HUDEP-2 (cell line): Measurements from ENCODE around the gene KLC3.

Experiments
- DNase-seq, 76 experiments: peaks; one replicate each; lab custom pipeline; 2025; ENCODE audit not compliant: unreplicated experiment in 76 of 76; lab: John Stamatoyannopoulos, UW

Gene KLC3

GRCh38 chr19:45368127-45368526 is 27.6 kb downstream of the KLC3 start:
- DNase-seq, result no peak

- DNase-seq, result no peak
Observed at GRCh38 chr19:45368737-45369340, 28.3 kb downstream of the KLC3 start.

- DNase-seq, result peak; percentile 77 to 100 (median 100)
Observed at GRCh38 chr19:45370410-45371204, 30.1 kb downstream of the KLC3 start, which contains the start of gene ERCC2. Gene ERCC2 (minus strand): TSS chr19:45370573. CDS start chr19:45370540, 33 bp downstream.

GRCh38 chr19:45376045-45376724 is 35.6 kb downstream of the KLC3 start:
- no peak for DNase-seq

- DNase-seq, result no peak
Observed at GRCh38 chr19:45380107-45380506, 39.6 kb downstream of the KLC3 start.

- DNase-seq, result no peak
Observed at GRCh38 chr19:45382426-45382825, 41.9 kb downstream of the KLC3 start.

- DNase-seq, result no peak
Observed at GRCh38 chr19:45385392-45386221, 45.1 kb downstream of the KLC3 start.

- peak in 5 of 76 experiments; percentile 6 to 24 (median 19) for DNase-seq
Observed at GRCh38 chr19:45391346-45391745, 50.8 kb downstream of the KLC3 start.

GRCh38 chr19:45391871-45392665 is 51.5 kb downstream of the KLC3 start:
- DNase-seq, result no peak

- DNase-seq, result no peak
Observed at GRCh38 chr19:45395821-45396617, 55.5 kb downstream of the KLC3 start.

GRCh38 chr19:45400192-45400591 is 59.6 kb downstream of the KLC3 start:
- DNase-seq, result peak in 1 of 76 experiments; percentile 8
